B cell (primary cell): Measurements from ENCODE around the gene TGFBI.

ENCODE experiments used
- CTCF ChIP-seq: fragments of 200-600 bp; IDR thresholded peaks from one replicate; pipeline ENCODE4 v1.8.0; 2022; ENCODE audit warnings: antibody characterized with exemption, mild to moderate bottlenecking
- EZH2 ChIP-seq: IDR thresholded peaks from 2 replicates; pipeline ENCODE4 v1.6.1; 2012; ENCODE audit warnings: borderline replicate concordance, low read depth, mild to moderate bottlenecking, moderate library complexity, low read length; ENCODE audit not compliant: insufficient read depth, poor library complexity, severe bottlenecking

DNA sequence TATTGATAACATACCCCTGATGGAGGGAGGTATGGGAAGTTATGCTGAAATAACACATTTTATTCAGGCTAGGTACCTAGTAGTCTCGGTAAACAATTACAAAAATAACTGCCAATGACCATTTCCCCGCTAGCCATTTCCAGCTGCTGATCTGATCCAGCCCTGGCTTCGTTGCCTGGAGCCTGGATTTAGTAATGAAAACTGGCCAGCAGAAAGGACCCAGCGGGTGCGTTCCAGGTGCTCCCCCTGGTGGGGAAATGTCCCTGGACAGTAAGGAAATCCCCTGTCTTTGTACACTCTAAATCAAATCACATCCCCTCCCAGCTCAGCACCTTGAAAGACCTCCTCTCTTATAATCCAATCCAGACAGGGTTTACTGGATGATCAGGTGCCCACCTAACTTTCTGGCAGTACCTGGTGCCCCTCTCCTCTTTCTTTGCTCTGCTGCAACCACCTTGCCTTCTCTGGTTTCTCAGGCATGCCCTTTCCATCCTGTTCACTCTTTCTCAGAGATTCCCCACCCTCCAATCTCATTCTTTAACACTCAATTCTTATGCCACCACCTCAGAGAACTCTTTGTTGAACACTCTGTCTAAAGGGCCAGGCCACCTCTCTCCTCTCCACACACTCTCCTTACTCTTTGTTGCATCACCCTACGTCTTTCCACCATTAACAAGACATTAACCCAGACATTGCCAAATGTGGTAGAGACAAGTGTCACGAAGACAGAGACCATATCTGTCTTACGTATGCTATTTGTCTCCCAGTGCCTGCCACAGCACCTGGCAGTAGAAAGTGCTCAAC lies 53.8 kb downstream of the TGFBI start:
- TF ChIP-seq CTCF (peak; percentile 45), EZH2 (no peak)
